GM23338 (cell line): ENCODE measurements around the gene TMEM222. TPM values are rescaled to one million over a fixed set of nuclear protein-coding genes. Genes with fewer than 3 reads are reported as not detected.

Experiments used
- ATAC-seq: fragments of 200-7000 bp; cut with Tn5 transposase; 3 replicates; pipeline ENCODE4 v1.9.1; 2020
- DNase-seq: peaks from one replicate; pipeline ENCODE4 v3.0.0-alpha.2; 2015; ENCODE audit warnings: low spot score
- H2AFZ ChIP-seq: fragments of 200-600 bp; sonication (generic); 2 replicates; pipeline ENCODE4 v1.8.0; 2016; ENCODE audit warnings: antibody characterized with exemption, mild to moderate bottlenecking, moderate library complexity
- H3F3A ChIP-seq: fragments of 200-600 bp; sonication (generic); replicated peaks from 2 replicates; pipeline ENCODE4 v1.8.0; 2017; ENCODE audit warnings: antibody characterized with exemption, mixed run types, low read depth
- H3K27ac ChIP-seq: fragments of 200-600 bp; sonication (generic); 2 replicates; pipeline ENCODE4 v1.6.1; 2016; ENCODE audit warnings: low read depth
- H3K27me3 ChIP-seq: fragments of 200-600 bp; sonication (generic); 2 replicates; pipeline ENCODE4 v1.8.0; 2016; ENCODE audit warnings: mild to moderate bottlenecking, mixed run types, moderate library complexity; ENCODE audit not compliant: insufficient read depth
- H3K36me3 ChIP-seq: fragments of 200-600 bp; sonication (generic); 2 replicates; pipeline ENCODE4 v1.8.0; 2016; ENCODE audit warnings: mild to moderate bottlenecking; ENCODE audit not compliant: insufficient read depth
- H3K4me1 ChIP-seq: fragments of 200-600 bp; sonication (generic); 2 replicates; pipeline ENCODE4 v1.8.0; 2016; ENCODE audit warnings: mild to moderate bottlenecking, moderate library complexity; ENCODE audit not compliant: insufficient read depth
- H3K4me2 ChIP-seq: fragments of 200-600 bp; sonication (generic); 2 replicates; pipeline ENCODE4 v1.7.1; 2017; ENCODE audit warnings: mixed run types
- H3K4me3 ChIP-seq: fragments of 200-600 bp; sonication (generic); 2 replicates; pipeline ENCODE4 v1.6.1; 2016; ENCODE audit warnings: mixed run types
- H3K79me2 ChIP-seq: fragments of 200-600 bp; sonication (generic); replicated peaks from 2 replicates; pipeline ENCODE4 v1.8.0; 2017; ENCODE audit warnings: mild to moderate bottlenecking; ENCODE audit not compliant: insufficient read depth
- H3K9me2 ChIP-seq: fragments of 200-600 bp; sonication (generic); 2 replicates; pipeline ENCODE4 v1.8.0; 2017; ENCODE audit not compliant: insufficient read depth
- H4K20me1 ChIP-seq: fragments of 200-600 bp; sonication (generic); replicated peaks from 2 replicates; pipeline ENCODE4 v1.8.0; 2017; ENCODE audit warnings: mild to moderate bottlenecking; ENCODE audit not compliant: insufficient read depth
- H3K27ac Mint-ChIP-seq: 2 replicates; pipeline ENCODE4 v1.8.0; 2020; ENCODE audit warnings: inconsistent platforms, mild to moderate bottlenecking, moderate library complexity, mixed read lengths
- H3K27me3 Mint-ChIP-seq: 3 replicates; pipeline ENCODE4 v1.8.0; 2022; ENCODE audit warnings: low read depth, mild to moderate bottlenecking, moderate library complexity, mixed read lengths, inconsistent platforms; ENCODE audit not compliant: insufficient read depth, poor library complexity
- H3K36me3 Mint-ChIP-seq: 3 replicates; pipeline ENCODE4 v1.8.0; 2021; ENCODE audit warnings: low read depth, mild to moderate bottlenecking, inconsistent platforms, moderate library complexity, mixed read lengths
- H3K4me1 Mint-ChIP-seq: 3 replicates; pipeline ENCODE4 v1.8.0; 2020; ENCODE audit warnings: mild to moderate bottlenecking, inconsistent platforms, mixed read lengths
- H3K4me3 Mint-ChIP-seq: 3 replicates; pipeline ENCODE4 v1.8.0; 2021; ENCODE audit warnings: moderate library complexity, mild to moderate bottlenecking, inconsistent platforms, mixed read lengths
- H3K9me3 Mint-ChIP-seq: 3 replicates; pipeline ENCODE4 v1.8.0; 2020; ENCODE audit warnings: moderate library complexity, mild to moderate bottlenecking, inconsistent platforms, mixed read lengths
- CREB1 ChIP-seq: fragments of 250-450 bp; sonication (Bioruptor Pico); IDR thresholded peaks from 2 replicates; pipeline ENCODE4 v1.5.0; 2020; ENCODE audit warnings: low read depth, mild to moderate bottlenecking, moderate library complexity
- ETS1 ChIP-seq: IDR thresholded peaks from 2 replicates; pipeline ENCODE4 v1.6.1; 2016; ENCODE audit warnings: antibody characterized with exemption
- POLR2AphosphoS5 ChIP-seq: IDR thresholded peaks from 2 replicates; pipeline ENCODE4 v1.6.1; 2016; ENCODE audit warnings: antibody characterized with exemption, low read depth
- REST ChIP-seq: IDR thresholded peaks from one replicate; pipeline ENCODE4 v1.6.1; 2018; ENCODE audit warnings: antibody characterized with exemption; ENCODE audit not compliant: unreplicated experiment
- STAT1 ChIP-seq: IDR thresholded peaks from one replicate; pipeline ENCODE4 v1.6.1; 2016; ENCODE audit warnings: antibody characterized with exemption; ENCODE audit not compliant: unreplicated experiment
- ZNF114 ChIP-seq: fragments of 250-450 bp; sonication (Bioruptor Pico); IDR thresholded peaks from 2 replicates; pipeline ENCODE4 v1.5.0; 2020; ENCODE audit warnings: mild to moderate bottlenecking, moderate library complexity
- polyA plus RNA-seq: library from polyadenylated mRNA; unstranded; fragments of >200 nt; fragmentation: Nextera tagmentation; extraction: Ambion mirVana; gene quantifications from 2 replicates; pipeline ENCODE4 v1.2.1, GENCODE V29; 2016
- total RNA-seq: library from RNA; depleted of rRNA; stranded (reverse); fragments of >200 nt; shearing (Covaris generic); gene quantifications from 2 replicates; pipeline ENCODE4 v1.2.3, GENCODE V29; 2014
- TF ChIP-seq, protein P1 (sequence below), 2 experiments: fragments of 200-600 bp in 1 of 2; sonication (generic) in 1 of 2; conservative IDR thresholded peaks; 2 replicates each; pipeline versions ENCODE4 v1.5.1 to v1.6.1; 2016 to 2017; ENCODE audit warnings: antibody characterized with exemption in 2 of 2, low read depth in 2 of 2, mild to moderate bottlenecking in 2 of 2, moderate library complexity in 1 of 2

Gene TMEM222
- total and polyA plus RNA-seq, 2 experiments from 2014 or later: 17.8 to 22.6 TPM

GRCh38 chr1:27339213-27339612 lies 17.2 kb downstream of the TMEM222 start (continued):
- TF ChIP-seq REST: no peak
- TF ChIP-seq ETS1: no peak
- no peak for TF ChIP-seq ZNF114 (CRISPR knock-in tag)
- TF ChIP-seq, protein P1, sequence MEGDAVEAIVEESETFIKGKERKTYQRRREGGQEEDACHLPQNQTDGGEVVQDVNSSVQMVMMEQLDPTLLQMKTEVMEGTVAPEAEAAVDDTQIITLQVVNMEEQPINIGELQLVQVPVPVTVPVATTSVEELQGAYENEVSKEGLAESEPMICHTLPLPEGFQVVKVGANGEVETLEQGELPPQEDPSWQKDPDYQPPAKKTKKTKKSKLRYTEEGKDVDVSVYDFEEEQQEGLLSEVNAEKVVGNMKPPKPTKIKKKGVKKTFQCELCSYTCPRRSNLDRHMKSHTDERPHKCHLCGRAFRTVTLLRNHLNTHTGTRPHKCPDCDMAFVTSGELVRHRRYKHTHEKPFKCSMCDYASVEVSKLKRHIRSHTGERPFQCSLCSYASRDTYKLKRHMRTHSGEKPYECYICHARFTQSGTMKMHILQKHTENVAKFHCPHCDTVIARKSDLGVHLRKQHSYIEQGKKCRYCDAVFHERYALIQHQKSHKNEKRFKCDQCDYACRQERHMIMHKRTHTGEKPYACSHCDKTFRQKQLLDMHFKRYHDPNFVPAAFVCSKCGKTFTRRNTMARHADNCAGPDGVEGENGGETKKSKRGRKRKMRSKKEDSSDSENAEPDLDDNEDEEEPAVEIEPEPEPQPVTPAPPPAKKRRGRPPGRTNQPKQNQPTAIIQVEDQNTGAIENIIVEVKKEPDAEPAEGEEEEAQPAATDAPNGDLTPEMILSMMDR (conservative IDR thresholded peaks at IDR 0.05; ENCODE audit: low read depth in 2 of 2): no peak
- no peak for TF ChIP-seq STAT1
- no peak for TF ChIP-seq CREB1 (CRISPR knock-in tag)

- Histone ChIP-seq H3K4me2 (peak within 1 kb of the TSS; percentile 83), H2AFZ (no peak within 1 kb of the TSS), H3K27me3 (no peaks in the 10 kb centered on the region), H3K27ac (no peak within 1 kb of the TSS), H3F3A (peaks cover 5% of the 10 kb centered on the region; the same call in 1 of the 2 replicates), H3K79me2 (no peaks in the 10 kb centered on the region), H3K4me1 (peaks cover 17% of the 10 kb centered on the region; the same call in 1 of the 2 replicates), H3K4me3 (peak within 1 kb of the TSS; percentile 55), H3K9me2 (no peaks in the 10 kb centered on the region), H3K36me3 (no peaks in the 10 kb centered on the region), H4K20me1 (no peaks in the 10 kb centered on the region)
- Mint-ChIP-seq H3K27ac (peak within 1 kb of the TSS; percentile 41; the same call in 1 of the 2 replicates), H3K36me3 (peaks cover 7% of the 10 kb centered on the region; the same call in 2 of the 3 replicates), H3K4me3 (peak within 1 kb of the TSS; percentile 76), H3K27me3 (peaks cover 15% of the 10 kb centered on the region), H3K9me3 (no peaks in the 10 kb centered on the region; the same call in 2 of the 3 replicates), H3K4me1 (peaks cover 32% of the 10 kb centered on the region)
- peak; percentile 88 for ATAC-seq
- peak; percentile 80 for DNase-seq
- TF ChIP-seq POLR2AphosphoS5 (peak; percentile 43), STAT1 (no peak)
These were observed 19.7 kb downstream of the TMEM222 start, which contains the start of gene SYTL1 for GRCh38 chr1:27341525-27342252. TSS of gene SYTL1 (plus strand) at chr1:27342022. CDS start at chr1:27345335, 3,313 bp downstream.
